ENCODE results near the gene LMLN. TPM values are rescaled to one million over a fixed set of nuclear protein-coding genes. Genes with fewer than 3 reads are reported as not detected.
A peak's percentile ranks its signal among the peaks of the same experiment; 100 is the strongest.
"Not testable (repeated sequence)": the region's sequence is repeated elsewhere in the genome, so short reads cannot be mapped to it uniquely, and the experiment has no call there.

The LMLN gene
- 10.1 TPM for total RNA-seq
- long read RNA-seq, full-length matches to known transcripts, result 11 of 15 reads
- long read RNA-seq, partial matches to known transcripts, result 2 of 15 reads
- long read RNA-seq, other reads (novel, unspliced or antisense), result 2 of 15 reads

GRCh38 chr3:197959891-197960693 is at the start of gene LMLN:
LMLN (plus strand) TSS chr3:197960217; CDS start chr3:197960246, 29 bp downstream.
- intact Hi-C loops (cut with DNase I), result no loop called here
- peak; percentile 98 for DNase-seq (ENCODE audit: low spot score)

GRCh38 chr3:197912741-197913476 is 47.1 kb upstream of the LMLN start:
- DNase-seq (ENCODE audit: low spot score), result no peak
- intact Hi-C loops (cut with DNase I), result no loop called here

GRCh38 chr3:197913641-197914380 is 46.2 kb upstream of the LMLN start:
- intact Hi-C loops (cut with DNase I), result no loop called here
- DNase-seq (ENCODE audit: low spot score), result no peak

GRCh38 chr3:197921429-197922275 is 38.4 kb upstream of the LMLN start:
- DNase-seq (ENCODE audit: low spot score); intact Hi-C loops (cut with DNase I): not testable (repeated sequence)

- no peak for DNase-seq (ENCODE audit: low spot score)
- intact Hi-C loops (cut with DNase I), result no loop called here
Measured at GRCh38 chr3:197926418-197926817, 33.6 kb upstream of the LMLN start.

GRCh38 chr3:197927578-197927977 is 32.4 kb upstream of the LMLN start:
- DNase-seq (ENCODE audit: low spot score); intact Hi-C loops (cut with DNase I): not testable (repeated sequence)

GRCh38 chr3:197936819-197937384 is 23.1 kb upstream of the LMLN start:
- no peak for DNase-seq (ENCODE audit: low spot score)
- intact Hi-C loops (cut with DNase I), result no loop called here

GRCh38 chr3:197940745-197941384 is 19.2 kb upstream of the LMLN start:
- no peak for DNase-seq (ENCODE audit: low spot score)
- intact Hi-C loops (cut with DNase I), result no loop called here

- intact Hi-C loops (cut with DNase I), result loop anchor here (1.0 kb wide), 1 partner anchor 37 kb away; no protein-coding TSS in a partner anchor
- no peak for DNase-seq (ENCODE audit: low spot score)
Measured at GRCh38 chr3:197942956-197943556, 17.0 kb upstream of the LMLN start.

- no peak for DNase-seq (ENCODE audit: low spot score)
- intact Hi-C loops (cut with DNase I), result loop anchor here (2.0 kb wide), 1 partner anchor 42 kb away; no protein-coding TSS in a partner anchor
Measured at GRCh38 chr3:197949191-197949777, 10.7 kb upstream of the LMLN start.

- intact Hi-C loops (cut with DNase I), result loop anchor here (2.0 kb wide), 1 partner anchor 43 kb away; no protein-coding TSS in a partner anchor
- peak; percentile 92 for DNase-seq (ENCODE audit: low spot score)
Measured at GRCh38 chr3:197949778-197950676, 10.0 kb upstream of the LMLN start, which contains the start of gene RPL35A. RPL35A (plus strand) TSS chr3:197950190; CDS start chr3:197950968, 778 bp downstream.

- no peak for DNase-seq (ENCODE audit: low spot score)
- intact Hi-C loops (cut with DNase I), result no loop called here
Measured at GRCh38 chr3:197950677-197951061, 9.3 kb upstream of the LMLN start.

- DNase-seq (ENCODE audit: low spot score), result no peak
- intact Hi-C loops (cut with DNase I), result no loop called here
Measured at GRCh38 chr3:197951392-197951990, 8.5 kb upstream of the LMLN start.

GRCh38 chr3:197952440-197952839 is 7.6 kb upstream of the LMLN start:
- intact Hi-C loops (cut with DNase I), result no loop called here
- DNase-seq (ENCODE audit: low spot score), result no peak

GRCh38 chr3:197953325-197953724 is 6.7 kb upstream of the LMLN start:
- no peak for DNase-seq (ENCODE audit: low spot score)
- intact Hi-C loops (cut with DNase I), result no loop called here

GRCh38 chr3:197953881-197954280 is 6.1 kb upstream of the LMLN start:
- intact Hi-C loops (cut with DNase I), result no loop called here
- no peak for DNase-seq (ENCODE audit: low spot score)
